Head of caudate nucleus (tissue), 42 donors: ENCODE measurements around the gene GRB10.

Experiments
- DNase-seq, 42 donors: peaks; one replicate each; pipeline versions ENCODE4 v3.0.0 to v3.0.0-alpha.2; 2020 to 2021; ENCODE audit warnings: mixed read lengths in 7 of 42
- intact Hi-C: fragments of 100-400 bp; cut with DNase I; formaldehyde crosslinking; loops from one replicate; pipeline ENCODE4 v1.15.0; 2022

Gene GRB10

GRCh38 chr7:50669890-50670289 is 112.8 kb downstream of the GRB10 start:
- intact Hi-C loops = no loop called here
- DNase-seq = peak in 1 of 42 donors; percentile 16

- peak in 1 of 42 donors; percentile 34 for DNase-seq
- intact Hi-C loops = no loop called here
These were observed 114.9 kb downstream of the GRB10 start for GRCh38 chr7:50667789-50668226.

DNA sequence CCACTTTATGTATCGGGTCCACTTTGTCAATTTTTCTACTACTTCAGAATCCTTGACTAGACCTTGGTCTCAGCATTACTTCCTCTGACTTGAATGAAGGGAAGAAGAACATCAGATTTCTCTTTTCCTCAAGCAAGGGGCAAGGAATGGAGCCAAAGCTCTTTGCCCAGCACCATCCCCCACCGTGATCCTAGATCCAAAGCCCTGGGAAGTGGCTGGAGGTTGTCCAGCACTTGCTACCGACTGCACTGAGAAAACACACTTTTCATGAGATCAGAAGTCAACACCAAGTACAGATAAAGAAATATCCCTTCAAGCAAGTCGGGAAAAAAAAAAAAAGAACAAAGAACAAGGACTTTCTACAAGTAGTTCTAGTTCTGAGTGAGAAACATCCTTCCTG is 115.4 kb downstream of the GRB10 start:
- intact Hi-C loops = no loop called here
- DNase-seq = no peak

- intact Hi-C loops = no loop called here
- DNase-seq = no peak
These were observed 116.6 kb downstream of the GRB10 start for GRCh38 chr7:50666124-50666496.

DNA sequence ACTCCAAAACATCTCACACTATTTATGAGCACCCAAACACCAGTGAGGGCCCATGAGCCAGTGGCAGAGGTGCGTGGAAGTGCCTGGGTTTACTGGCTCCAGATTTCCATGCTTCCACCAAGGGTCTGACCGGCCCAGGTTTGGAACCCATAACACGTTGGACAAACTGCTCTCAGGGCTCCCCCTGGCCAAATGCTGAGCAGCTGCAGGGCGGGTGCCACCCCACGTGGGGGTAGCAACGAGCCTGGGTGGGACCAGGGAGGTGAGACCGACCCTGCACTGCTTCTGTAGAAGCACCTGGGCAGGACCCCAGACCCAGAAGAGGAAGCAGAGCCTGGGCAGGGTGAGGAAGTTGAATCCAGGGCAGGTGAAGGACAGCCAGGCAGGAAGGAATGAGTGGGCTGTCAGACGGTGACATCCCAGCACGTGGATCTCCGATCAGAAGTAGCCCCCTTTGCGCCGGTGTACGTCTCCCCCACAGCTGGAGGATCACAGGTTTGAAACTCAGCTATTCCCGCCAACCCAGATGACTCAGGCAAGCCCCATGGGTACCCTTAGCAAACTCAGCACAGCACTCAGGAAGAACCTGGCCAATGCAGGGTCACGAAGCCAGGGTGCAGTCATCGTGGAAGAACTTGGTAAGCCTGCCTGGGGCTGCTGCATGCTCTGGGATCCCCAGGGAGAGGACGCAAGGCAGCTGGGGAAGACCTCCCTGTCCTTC is 117.1 kb downstream of the GRB10 start:
- intact Hi-C loops = no loop called here
- no peak for DNase-seq

DNA sequence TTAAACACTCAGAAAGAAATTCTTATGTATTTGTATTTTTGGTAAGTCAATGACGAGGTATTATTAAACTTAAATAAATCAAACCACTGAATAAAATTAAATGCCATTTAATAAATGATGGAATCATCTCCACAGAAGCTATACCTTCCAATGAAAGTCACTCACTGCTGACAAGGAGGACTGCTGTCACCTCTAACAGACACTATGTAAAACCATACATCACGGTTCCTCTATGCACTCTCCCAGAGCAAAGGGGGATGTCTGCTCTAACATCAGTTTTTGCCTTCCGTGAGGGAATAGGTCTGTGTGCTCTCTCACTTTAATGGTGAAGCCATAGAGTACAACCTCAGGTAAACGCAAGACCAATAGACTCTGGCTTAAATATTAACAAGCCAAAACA is 117.8 kb downstream of the GRB10 start:
- no peak for DNase-seq
- intact Hi-C loops = no loop called here

DNA sequence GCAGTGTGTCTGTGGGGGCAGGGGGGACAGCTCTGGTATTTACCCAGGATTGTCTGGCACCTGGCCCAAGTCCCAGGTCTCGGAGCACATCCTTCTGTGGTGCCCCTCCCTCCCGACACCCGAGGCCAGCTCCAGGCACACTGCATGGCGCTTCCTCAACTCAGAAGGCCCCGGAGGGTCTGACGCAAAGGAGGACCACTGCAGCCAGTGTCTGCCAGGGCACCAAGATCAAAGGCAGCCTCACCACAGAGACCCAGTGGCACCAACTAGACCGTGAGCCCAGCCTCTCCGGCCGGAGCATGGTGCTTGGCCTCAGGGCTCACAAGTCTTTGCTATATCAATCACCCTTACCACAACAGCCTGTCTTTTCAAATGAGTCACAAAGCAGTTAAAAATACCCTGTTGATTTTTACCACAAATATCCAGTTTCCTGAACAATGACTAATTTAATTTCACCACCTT is 118.2 kb downstream of the GRB10 start:
- intact Hi-C loops = no loop called here
- DNase-seq = no peak

DNA sequence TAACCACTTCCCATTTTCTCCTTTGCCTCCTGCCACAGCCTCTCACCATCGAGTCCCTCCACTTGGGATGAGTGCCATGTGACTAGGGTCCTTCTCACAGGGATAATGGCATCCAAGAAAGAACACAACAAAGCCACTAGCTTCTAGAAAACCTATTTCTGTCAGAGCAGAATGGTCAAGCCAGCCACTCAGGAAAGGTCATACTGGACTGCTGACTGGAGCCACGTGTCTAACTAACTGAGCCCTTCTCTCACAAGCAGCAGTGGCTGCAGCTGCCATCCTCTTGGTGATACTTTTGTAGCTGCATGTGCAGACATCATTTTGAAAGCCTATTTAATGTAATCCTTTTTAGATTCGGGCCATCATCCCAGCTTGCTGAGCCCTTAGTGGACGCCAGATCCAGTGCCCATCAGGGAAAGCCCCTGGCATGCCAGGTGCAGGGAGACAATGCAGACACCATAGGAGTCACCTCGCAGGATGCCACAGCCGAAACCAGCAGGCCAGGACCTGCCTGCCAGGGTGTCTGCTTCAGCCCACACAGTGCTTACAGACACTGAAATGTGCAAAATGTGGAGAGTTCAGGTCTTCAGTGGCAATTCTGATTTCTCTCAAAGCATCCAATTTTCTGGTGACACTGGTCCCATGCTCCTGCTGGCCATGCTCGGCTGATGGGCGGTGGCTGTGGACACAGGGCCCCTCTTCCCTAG is 119.1 kb downstream of the GRB10 start:
- DNase-seq = peak in 5 of 42 donors; percentile 35 to 69 (median 52)
- intact Hi-C loops = no loop called here

- intact Hi-C loops = no loop called here
- DNase-seq = no peak
These were observed 119.7 kb downstream of the GRB10 start for GRCh38 chr7:50662996-50663395.

GRCh38 chr7:50662041-50662694 is 120.5 kb downstream of the GRB10 start:
- peak in 4 of 42 donors; percentile 4 to 45 (median 22) for DNase-seq
- intact Hi-C loops = no loop called here

DNA sequence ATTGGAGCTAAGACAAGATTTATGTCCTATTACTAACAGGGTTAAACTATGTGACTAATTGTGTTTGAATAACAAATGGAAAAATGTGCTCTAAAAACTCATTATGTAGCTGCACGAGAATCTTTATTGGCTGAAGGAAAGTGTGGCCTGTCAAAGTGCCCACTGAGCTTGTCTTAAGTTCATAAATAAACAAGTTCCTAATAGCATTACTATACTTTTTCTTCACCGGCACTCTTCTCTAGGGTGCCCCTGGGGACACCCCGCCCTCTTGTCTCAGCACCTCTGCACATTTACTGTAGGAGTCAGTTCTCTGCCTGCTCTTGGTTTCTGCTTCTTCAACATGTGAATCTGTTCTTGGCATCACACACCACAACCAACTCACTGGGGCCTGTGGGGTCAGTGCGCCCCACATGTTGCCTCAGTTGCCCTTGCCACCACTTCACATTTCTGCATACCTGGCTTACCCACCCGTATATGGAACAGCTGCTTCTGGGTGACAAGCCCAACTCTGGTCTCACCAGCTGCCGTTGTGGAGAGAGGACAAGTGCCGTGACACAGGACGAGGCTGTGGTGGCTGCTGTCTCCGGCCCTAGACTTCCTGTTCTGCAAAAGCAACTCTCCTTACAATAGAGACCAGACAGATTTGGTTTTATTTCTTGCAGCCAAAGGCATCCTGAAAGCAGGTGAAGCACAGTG is 121.2 kb downstream of the GRB10 start:
- intact Hi-C loops = no loop called here
- peak in 5 of 42 donors; percentile 3 to 43 (median 35) for DNase-seq

DNA sequence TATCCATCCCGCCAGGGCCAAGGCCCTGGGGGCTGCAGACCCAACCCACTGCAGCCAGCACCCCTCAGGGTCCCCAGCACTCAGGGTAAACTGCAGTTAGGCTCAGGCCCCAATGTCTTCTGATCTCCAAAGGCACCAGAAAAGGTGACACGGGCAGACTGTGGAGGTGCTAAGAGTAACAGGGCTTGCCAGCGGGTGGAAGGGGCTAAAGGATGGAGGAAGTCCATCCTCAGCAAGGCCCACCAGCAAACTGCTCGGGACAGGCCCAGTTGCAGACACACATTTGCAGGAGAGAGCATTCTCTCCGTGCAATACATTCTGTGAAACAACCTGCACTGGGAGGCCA is 121.9 kb downstream of the GRB10 start:
- DNase-seq = peak in 1 of 42 donors; percentile 35
- intact Hi-C loops = no loop called here

- intact Hi-C loops = no loop called here
- peak in 25 of 42 donors; percentile 15 to 64 (median 49) for DNase-seq
These were observed 122.5 kb downstream of the GRB10 start for GRCh38 chr7:50660040-50660829.

- intact Hi-C loops = no loop called here
- peak in 1 of 42 donors; percentile 0 for DNase-seq
These were observed 123.2 kb downstream of the GRB10 start for GRCh38 chr7:50659329-50659965.

GRCh38 chr7:50658696-50659095 is 124.0 kb downstream of the GRB10 start:
- intact Hi-C loops = no loop called here
- no peak for DNase-seq

- no peak for DNase-seq
- intact Hi-C loops = no loop called here
These were observed 124.8 kb downstream of the GRB10 start for GRCh38 chr7:50657912-50658311.

GRCh38 chr7:50657341-50657873 is 125.3 kb downstream of the GRB10 start:
- DNase-seq = peak in 14 of 42 donors; percentile 39 to 69 (median 54)
- intact Hi-C loops = no loop called here
